NCI-H748 (cell line): ENCODE results near the gene NHLRC4.
"Not testable (repeated sequence)": the region's sequence is repeated elsewhere in the genome, so short reads cannot be mapped to it uniquely, and the experiment has no call there.

Source experiments
- DNase-seq: peaks from one replicate; lab custom pipeline; 2025; ENCODE audit not compliant: unreplicated experiment; lab: John Stamatoyannopoulos, UW

NHLRC4 gene

DNA sequence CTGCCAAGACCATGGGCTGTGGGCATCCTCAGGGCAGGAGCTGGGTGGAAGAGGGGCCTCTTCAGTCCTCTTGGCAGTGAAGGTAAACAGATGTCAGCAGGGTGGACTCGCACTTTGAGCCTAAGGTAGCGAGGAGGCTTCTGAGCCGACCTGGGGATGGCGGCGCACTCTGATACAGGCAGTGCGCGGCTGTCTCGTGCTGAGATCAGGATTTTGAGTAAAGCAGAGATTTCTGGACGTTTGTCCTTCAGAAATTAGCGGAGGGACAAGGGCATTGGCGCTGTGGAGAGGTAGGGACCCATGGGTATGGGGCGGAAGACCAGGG, 29.9 kb downstream of the NHLRC4 start:
- no peak for DNase-seq

DNA sequence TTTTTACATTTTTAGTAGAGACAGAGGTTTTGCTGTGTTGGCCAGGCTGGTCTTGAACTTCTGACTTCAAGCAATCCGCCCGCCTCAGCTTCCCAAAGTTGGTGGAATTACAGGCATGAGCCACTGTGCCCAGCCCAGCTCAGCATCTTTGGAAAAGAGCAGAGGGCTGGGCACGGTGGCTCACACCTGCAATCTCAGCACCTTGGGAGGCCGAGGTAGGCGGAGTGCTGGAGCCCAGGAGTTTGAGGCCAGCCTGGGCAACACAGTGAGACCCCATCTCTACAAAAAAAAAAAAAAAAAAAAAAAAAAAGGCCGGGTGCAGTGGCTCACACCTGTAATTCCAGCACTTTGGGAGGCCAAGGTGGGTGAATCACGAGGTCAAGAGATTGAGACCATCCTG, 30.9 kb downstream of the NHLRC4 start:
- not testable (repeated sequence) for DNase-seq

DNA sequence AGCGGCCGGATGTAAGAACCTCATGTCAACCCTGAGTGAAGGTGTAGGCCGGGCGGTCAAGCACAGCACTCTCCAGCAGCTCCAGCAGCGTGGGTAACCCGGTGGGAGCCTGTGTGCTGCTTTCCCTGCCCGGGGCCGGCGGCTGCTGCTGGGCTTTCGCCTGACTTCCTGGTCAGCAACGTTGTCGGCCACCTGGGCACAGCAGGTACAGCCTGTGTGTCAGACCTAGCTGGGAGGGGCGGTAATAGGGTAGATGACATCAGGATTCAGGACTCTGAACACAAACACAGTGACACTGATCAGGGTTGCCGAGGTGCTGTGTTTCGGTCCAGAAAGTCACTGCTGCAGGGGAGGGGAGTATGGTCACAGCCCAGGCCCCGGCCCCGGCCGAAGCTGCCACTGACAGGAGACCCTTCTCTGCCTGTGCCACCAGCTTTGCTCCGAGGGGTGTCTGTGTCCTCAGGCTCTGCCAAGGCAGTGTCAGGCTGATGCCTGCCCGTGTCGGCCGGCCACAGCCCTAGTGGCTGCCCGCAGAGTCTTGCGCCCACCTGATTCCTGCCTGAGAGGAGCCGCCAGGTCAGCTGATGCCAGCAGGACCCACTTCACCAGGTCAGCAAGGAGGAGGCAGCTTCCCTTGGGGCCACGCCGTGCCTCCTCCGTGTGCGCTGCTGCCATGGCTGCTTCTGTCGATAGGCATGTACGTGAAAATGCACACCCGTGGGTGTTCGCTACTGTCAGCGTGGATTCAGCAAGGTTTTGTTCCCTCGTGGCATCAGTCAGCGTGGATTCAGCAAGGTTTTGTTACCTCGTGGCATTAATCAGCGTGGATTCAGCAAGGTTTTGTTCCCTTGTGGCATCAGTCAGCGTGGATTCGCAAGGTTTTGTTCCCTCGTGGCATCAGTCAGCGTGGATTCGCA, 32.3 kb downstream of the NHLRC4 start:
- DNase-seq = no peak

DNA sequence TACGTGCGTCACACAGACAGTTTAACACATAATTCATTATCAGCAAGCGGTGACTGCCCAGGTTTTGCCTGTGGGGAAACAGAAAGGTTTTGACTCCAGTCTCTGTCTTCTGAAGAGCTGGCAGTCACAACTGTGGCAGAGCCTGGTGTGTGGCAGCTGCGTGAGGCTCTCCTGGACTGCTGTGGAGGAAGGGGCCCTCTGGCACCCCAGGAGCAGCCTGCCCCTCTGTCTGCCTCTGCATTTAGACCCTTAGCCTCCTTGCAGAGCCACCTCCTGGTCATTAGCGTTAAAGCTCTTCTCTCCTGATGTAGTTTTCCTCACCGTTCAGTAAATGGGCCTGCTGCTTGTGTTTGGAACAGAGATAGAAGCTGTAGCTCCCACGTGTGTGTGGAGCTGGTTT, 34.0 kb downstream of the NHLRC4 start:
- no peak for DNase-seq

DNA sequence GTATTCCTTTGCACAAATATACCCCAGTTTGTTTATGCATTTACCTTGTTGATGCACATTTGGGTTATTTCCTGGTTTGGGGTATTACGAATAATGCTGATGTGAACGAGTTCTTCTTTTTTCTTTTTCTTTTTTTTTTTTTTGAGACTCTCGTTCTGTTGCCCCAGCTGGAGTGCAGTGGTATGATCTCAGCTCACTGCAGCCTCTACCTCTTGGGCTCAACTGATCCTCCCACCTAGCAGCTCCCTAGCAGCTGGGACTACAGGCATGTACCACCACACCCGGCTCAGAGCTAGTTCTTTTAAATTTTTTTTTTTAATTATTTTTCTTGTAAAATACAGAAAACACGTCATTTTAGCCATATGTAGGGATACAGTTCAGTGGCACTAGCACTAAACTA, 37.1 kb downstream of the NHLRC4 start:
- no peak for DNase-seq

DNA sequence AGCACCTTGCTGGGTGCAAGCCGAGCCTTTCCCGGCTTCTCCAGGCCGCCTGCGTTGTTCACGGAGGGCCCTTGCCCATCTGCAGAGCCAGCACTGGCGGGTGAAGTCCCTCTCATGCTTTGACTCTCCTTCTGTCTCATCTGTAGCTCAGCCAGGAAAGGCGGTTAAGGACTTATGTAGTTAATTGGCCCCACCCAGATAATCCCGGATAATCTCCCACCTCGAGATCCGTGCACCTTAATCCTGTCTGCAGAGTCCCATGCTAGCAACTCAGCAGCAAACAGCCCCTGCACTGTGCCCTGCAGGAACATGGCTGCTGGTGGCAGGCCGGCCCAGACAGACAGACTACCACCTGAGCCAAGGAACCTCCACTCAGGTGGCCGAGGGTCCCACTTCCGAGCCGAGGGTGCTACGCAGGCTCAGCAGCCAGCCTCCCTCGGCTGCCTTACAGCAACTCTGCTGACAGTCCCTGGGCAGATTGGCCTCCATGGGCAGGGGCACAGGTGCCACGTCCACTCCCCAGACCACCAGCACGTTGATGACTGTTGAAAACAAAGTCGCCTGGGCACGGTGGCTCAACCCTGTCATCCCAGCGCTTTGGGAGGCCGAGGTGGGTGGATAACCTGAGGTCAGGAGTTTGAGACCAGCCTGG, 40.0 kb downstream of the NHLRC4 start:
- no peak for DNase-seq

DNA sequence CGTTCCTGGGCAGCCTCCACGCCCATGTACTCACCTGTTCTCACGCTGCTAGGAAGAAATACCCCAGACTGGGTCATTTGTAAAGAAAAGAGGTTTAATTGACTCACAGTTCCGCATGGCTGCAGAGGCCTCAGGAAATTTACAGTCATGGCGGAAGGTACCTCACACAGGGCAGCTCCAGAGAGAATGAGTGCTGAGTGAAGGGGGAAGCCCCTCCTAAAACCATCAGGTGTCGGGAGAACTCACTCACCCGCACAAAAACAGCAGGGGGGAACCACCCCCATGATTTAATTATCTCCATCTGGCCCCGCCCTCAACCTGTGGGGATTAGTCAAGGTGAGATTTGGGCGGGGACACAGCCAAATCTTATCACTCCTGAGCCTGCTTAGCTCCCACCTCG, 41.2 kb downstream of the NHLRC4 start:
- peak; percentile 40 for DNase-seq

DNA sequence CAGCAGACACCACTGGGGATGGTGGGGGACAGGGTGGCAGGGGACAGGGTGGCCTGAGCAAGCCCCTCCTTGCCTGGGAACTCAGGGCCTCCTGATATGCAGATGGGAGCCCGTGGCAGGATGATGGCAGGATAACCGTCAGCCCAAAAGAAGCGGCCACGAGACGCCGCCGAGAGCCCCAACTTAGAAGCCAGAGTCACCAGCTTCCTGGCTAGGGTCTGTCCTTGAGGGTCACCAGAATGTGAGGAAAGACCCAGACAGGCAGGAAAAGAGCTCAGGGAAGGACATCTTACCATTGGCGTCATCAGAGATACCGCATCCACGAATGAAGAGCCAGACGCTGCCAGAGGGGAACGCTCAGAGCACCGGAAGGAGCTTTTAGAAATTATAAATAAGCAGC, 42.5 kb downstream of the NHLRC4 start:
- DNase-seq = no peak

DNA sequence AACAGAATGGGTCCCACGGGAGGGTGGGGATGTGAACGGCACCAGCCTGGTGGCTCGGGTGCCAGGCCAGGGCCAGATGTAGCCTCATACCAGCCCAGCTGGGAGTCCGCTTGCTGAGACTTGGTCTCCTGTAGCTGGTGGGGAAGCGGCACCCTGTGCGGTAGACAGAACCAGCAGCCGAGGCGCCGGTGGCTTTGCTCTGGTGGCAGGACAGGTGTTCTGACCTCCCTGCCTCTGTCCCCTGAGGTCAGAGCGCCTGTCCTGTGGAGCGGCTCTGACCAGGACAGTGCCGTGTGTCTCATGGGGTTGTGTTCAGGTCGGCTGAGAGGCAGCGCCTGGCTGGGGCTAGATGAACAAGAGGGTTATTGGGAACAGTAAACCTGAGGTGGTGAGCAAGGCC, 43.2 kb downstream of the NHLRC4 start:
- no peak for DNase-seq

DNA sequence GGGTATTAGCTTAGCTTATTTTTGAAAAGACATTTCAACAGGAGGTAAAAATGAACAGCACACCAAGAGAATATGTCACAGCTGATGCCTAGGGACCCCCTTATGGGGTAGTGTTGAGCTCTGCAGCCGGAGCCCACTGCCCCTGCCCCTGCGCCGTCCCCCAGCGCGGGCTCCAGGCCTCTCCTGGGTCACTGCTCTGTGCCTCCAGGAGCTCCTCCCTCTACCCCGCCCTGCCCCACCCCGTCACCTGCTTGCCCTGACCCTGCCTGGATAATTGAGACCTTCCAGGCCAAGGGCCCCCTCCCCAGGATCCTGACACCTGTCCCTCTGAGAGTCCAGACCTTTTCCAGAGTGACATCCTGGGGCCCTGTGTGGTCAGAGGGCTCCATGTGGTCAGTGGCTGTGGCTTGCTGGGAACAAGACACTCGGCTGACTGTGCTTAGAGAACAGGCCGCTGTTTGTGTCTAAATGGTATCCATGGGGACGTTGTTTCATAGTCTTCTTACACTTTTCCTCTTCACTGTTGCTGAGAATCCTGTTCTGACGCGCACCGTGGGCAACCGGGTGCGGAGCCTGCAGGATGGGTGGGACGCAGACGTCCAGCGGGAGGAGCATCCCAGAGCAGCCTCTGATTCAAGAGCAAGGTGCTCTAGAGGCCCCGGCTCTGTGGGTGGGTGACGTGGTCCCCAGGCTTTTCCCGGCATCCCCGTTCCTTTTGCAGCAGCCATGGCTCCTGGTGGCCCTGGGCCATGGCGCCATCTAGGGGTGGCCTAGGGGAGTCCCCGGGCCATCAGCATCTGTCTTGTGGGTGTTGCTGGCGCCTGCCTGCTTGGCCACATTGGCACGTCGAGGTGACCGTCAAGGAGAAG, 43.9 kb downstream of the NHLRC4 start:
- peak; percentile 30 for DNase-seq

DNA sequence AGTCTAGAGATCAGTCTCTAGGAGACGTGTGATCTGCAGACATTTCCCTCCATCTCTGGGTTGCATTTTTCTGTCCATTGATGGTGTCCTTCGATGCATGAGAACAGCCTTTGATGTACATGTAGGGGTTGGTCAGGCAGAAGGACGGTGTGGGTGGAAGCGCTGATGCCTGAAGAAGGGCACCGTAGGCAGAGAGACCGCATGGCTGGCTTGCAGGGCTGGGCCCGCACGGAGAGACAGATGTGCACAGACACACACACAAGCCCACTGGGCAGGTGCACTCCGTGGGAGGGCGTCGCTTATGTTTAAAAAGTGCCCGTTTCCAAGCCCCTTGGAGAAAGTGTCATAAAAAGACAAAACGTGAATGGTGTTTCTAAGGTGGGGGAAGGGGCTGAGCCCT, 48.3 kb downstream of the NHLRC4 start:
- no peak for DNase-seq

DNA sequence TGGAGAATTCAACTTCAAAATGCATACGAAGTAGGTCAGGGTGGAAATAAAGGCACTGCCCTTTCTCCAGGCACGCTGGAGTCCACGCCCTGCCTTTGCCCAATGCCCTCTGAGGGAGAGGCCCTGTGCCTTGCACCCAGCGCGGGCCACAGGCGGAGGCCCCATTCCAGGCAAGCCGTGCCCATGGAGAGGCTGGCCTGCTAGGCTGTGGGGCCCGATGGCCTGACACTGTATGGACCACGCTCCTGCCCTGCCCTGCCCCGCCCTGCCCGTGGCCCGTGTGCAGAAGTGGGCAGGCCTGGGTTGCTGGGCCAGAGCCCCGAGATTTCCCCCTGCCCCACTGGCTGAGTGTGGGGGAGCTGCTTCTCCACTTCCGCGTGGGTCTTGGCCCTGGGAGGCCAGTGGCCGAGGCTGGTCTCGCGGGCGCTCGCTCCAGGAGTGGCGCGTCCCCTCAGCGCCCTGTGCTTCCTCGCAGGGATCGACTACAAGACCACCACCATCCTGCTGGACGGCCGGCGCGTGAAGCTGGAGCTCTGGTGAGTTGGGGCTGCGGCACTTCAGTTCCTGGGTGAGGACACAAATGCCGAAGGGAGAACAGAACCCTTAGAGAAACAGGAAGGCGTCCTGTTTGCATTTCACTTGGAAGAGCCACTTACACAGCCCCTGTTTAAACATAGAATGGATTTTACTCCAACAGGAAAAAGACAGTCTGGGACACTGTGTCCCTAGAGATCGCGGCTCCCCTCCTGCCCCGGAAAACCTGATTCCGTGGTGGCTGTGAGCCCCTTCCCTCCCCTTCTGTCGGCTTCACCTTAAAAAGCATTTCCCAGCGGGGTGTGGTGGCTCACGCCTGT, 50.2 kb downstream of the NHLRC4 start:
- DNase-seq = no peak

DNA sequence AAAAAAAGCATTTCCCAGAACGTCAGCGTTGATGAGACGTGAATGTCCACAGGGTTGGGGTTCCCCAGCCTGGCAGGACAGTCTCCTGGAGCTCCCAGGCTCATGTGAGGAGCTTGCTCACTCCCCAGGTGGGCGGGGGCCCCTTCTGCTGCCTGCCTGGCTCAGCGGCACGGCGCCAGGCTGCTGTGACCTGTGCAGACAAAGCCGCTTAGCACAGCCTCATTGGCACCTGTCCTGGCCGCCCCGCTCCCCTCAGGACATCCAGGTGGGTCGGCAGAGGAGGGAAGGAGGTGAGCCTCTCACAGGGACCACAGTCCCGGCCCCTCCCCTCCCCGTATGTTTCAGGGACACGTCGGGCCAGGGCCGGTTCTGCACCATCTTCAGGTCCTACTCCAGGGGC, 51.0 kb downstream of the NHLRC4 start:
- no peak for DNase-seq
